Kidney capillary endothelial cell (primary cell): ENCODE measurements around the gene FOXJ2.
A peak's percentile ranks its signal among the peaks of the same experiment; 100 is the strongest.
"Not testable (repeated sequence)": the region's sequence is repeated elsewhere in the genome, so short reads cannot be mapped to it uniquely, and the experiment has no call there.

Experiments used
- DNase-seq: peaks from one replicate; pipeline ENCODE4 v3.0.0-alpha.2; 2018; ENCODE audit warnings: low spot score

FOXJ2 gene

DNA sequence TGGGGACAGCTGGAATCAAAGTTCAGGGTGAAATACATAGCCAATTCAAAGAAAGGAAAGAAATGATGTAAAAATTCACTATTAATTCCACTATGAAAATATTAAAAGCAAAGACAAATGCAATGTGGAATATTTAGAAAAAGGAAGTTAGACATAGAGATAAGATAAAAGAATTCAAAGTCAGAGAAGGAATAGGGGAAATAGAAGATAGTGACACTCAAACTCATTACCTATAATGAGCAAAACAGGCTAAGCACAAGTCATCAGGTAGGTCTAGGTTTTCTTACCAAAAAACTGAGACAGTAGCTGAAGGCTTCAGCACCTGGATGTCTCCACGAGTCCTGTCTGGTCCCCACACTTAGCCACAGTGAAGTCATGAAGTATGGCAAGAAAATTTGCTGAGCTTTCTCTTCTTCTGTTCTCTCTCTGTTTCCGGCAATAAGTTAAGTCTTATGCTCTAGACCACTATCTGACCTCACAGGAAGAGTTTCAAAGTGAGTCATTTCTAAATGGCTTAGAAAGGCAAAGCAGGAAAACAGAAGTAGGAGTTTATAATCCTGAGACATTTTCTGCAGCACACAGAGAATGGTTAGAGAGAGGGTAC, 33.6 kb downstream of the FOXJ2 start, which contains the start of gene C3AR1:
Gene C3AR1, minus strand, starts transcription at position 369 of the 604 bp plus-strand sequence. CDS start 6,174 bp downstream, outside the sequence.
- DNase-seq: peak; percentile 87

DNA sequence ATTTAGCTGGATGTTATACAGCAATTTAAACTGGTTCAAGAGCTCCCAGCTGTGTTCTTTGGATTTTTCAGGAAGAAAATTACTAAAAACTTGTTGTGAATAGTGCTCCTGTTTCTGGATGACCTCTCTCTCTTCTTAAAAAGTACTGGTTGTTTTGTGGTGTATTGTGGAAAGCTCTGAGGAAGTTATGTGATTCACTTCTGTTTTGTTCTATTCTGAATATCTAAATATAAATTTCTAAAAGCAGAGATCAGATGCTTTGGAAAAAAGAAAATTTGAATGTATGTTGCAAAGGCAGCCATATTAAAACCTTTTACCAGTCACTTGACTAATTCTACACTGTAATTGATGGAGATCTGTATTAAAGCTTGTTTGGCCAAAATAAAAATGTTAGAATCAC, 37.1 kb downstream of the FOXJ2 start:
- DNase-seq: no peak

DNA sequence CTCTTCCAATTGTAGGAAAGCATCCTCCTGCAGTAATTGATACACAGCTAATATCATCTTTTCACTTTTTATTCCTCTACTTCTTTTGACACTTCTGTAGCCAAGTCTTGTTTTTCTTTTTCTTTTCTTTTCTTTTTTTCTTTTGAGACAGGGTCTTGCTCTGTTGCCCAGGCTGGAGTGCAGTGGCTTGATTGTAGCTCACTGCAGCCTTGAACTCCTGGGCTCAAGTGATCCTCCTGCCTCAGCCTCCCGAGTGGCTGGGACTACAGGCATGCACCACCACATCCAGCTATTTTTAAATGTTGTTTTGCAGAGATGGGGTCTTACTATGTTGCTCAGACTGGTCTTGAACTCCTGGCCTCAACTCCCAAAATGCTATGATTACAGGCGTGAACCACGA, 39.3 kb downstream of the FOXJ2 start:
- DNase-seq: not testable (repeated sequence)

DNA sequence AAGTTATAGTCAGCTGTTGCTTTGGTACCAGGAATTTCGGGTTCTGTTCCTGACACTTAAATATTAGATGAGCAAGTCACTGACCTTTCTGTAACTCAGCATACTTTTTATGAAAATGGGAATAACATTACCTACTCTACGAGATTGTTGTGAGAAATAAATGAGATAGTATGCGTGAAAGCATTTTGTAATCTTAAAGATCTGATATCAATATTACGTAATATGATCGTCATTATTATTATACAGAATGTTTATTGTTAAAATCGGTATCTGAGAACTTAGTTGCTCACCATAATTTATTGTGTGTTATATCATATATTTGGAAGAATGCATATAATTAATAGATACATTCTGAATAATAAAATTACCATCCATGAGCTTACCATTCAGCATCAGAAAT, 43.4 kb downstream of the FOXJ2 start:
- no peak for DNase-seq

DNA sequence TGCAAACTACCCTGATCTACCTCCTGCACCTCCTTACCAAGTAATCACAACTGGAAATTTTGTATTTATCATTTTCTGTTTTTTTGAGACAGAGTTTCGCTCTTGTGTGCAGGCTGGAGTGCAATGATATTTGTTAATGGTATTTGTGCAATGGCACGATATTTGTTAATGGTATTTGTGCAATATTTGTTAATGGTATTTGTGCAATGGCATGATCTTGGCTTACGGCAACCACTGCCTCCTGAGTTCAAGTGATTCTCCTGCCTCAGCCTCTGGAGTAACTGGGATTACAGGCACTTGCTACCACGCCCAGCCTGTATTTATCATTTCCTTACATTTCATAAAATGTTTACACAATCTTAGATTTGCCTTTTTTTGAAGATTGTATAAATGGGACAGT, 43.9 kb downstream of the FOXJ2 start:
- no peak for DNase-seq

DNA sequence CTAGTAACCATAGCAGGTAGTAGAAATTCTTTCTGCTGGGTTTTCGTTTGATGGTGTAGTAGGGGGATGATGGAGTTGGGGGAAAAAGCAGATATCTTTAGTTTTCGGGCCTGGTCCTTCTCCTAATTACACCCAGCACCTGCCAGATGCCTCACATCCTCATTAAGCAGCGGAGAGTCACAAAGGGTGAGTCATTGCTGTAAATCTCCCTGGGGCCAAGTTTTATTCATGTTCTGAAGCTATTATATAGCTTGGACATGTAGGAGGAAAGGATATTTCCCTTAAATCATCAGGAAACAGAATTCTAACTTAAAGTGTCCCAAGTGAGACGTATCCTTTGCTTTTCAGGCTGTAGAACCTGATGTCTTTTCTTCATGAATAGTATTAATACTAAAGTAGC, 44.7 kb downstream of the FOXJ2 start:
- DNase-seq: peak; percentile 23

DNA sequence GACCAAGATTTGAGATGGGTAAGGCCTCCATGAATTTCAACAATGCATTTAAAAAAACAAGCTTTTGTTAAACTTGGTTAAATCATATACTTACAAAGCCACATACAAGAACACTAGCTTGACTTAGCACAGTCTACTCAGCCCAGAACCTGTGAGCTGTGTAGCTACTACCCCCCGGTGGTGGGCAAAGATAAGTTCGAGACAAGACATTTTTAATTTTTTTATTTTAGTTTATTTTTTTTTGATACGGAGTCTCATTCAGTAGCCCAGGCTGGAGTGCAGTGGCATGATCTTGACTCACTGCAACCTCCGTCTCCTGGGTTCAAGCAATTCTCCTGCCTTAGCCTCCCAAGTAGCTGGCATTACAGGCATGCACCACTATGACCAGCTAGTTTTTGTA, 45.9 kb downstream of the FOXJ2 start:
- peak; percentile 66 for DNase-seq

DNA sequence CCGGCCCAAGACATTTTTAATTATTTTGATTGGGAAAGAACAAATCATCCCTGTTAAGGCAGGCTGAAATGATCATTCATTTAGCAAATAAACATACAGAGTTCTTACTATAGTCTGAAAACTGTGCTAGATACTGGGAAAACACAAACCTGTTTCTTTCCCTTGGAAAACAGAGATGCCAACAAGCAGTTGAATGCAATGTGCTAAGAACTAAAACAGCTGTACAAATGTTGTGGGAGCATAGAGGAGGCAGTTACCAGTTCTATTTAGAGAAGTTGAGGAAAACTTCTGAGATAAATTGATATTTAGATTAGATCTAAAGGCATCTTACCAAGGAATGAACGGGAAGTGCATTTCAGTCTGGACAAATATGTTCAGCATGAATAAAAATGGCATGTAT, 46.4 kb downstream of the FOXJ2 start:
- DNase-seq: no peak

DNA sequence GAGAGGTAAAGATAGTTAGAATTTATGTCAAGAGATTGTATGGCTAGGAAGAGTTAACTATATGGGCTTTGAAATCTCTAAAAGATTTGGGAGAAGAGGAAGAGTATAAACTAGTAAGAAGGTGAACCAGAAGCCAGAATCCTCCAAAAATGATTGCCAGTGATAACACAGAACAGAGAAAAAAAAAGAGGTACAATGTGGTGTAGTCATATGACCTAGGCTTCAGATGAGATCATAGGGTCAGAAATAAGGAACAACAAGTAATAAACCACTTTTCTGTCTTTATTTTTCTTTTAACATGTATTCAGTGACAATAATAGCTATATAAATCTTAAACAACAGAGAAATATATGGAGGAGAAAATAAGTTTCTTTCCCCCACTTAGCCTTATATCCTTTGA, 47.6 kb downstream of the FOXJ2 start:
- DNase-seq: no peak

DNA sequence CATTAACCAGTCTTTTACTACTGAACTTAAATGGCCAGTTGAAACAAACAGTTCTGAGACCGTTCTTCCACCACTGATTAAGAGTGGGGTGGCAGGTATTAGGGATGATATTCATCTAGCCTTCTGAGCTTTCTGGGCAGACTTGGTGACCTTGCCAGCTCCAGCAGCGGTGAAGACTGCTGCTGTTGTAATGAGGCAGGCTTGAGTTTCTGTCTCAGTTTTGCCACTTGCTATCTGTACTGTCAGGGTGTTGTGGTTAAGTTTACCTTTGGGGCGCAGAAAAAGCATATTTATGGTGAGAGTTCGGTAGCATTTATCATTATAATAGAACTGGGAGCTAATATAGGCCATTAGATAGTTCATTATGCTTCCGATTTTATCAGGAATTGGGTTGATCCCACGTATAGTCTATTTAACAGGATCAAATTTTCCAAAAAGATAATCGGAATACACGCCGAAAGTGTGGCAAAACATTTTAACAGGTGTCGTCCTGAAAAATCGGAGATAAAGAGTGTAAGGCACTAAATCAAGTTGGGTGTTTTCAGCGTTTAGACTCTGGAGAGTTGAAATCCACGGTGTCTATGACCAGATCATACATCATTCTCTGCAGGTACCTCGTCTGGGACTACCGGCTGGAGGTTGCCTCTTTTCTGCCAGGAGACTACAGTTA, 48.9 kb downstream of the FOXJ2 start:
- DNase-seq: no peak

DNA sequence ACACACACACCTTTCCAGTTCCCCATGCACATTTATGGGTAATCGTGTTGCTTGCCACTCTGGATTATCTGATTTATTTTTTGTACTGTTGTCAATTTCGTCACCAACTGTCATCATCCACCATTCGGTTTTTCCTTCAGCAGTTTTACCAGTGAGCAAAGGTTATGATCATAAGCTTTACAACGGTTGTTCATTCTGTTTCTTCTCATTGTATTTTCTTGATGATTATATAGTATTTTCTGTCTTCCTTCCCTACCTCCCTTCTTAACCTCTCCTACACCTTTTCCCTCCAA, 50.2 kb downstream of the FOXJ2 start:
- DNase-seq: no peak

DNA sequence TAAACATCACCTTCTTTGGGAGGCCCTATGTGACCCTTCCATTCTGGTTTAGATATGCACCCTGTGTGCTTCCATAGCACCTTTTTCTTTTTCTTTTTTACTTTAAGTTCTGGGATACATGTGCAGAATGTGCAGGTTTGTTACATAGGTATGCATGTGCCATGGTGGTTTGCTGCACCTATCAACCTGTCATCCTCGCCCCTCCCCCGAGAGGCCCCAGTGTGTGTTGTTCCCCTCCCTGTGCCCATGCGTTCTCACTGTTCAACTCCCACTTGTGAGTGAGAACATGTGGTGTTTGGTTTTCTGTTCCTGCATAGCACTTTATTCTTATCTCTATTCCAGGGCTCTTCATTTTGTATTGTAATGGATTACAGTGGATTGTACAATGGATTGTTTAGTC, 51.8 kb downstream of the FOXJ2 start:
- not testable (repeated sequence) for DNase-seq

DNA sequence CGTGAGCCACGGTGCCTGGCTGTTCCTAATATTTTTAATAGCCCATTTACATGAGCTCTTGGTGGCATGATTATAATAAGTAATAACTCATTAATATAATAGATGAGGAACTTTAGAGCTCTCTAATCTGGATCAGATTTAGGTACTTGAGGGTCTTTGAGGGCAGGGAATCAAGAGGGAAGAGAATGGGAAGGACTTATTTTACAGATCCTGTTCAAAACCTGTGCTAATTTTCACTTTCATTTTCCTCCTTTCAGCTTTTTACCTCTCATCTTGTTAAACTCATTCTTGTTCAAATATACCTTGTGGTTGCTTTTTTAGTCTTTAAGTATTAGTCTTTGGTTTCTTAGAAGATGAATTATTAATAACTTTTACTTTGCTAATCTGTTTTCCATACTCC, 55.1 kb downstream of the FOXJ2 start:
- no peak for DNase-seq

DNA sequence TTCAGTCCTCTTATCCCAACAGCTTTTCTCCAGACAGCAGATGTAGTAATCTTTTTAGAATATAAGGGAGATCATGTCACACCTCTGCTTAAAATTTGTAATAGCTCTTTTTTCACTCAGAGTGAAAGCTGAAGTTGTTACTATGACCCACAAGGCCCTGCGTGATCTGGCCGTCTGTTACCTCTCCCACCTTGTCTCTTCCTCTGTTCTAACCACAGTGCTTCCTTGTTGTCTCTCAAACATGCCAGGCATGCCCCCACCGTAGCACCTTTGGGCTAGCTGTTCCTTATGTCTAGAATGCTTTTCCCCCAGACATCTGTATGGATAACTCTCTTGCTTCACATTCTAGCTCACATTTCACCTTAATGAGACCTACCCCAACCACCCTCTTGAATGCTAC, 56.1 kb downstream of the FOXJ2 start:
- DNase-seq: no peak

DNA sequence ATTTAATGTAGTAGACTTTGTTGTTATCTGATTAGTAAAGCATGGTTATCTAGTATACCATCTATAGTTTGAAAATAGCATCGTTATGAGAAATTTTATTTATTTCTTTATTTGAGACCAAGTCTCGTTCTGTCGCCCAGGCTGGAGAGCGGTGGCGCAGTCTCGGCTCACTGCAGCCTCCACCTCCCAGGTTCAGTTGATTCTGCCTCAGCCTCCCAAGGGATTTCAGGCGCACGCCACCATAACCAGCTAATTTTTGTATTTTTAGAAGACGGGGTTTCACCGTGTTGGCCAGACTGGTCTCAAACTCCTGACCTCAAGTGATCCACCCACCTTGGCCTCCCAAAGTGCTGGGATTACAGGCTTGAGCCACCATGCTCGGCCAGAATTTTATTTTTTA, 56.8 kb downstream of the FOXJ2 start:
- not testable (repeated sequence) for DNase-seq

DNA sequence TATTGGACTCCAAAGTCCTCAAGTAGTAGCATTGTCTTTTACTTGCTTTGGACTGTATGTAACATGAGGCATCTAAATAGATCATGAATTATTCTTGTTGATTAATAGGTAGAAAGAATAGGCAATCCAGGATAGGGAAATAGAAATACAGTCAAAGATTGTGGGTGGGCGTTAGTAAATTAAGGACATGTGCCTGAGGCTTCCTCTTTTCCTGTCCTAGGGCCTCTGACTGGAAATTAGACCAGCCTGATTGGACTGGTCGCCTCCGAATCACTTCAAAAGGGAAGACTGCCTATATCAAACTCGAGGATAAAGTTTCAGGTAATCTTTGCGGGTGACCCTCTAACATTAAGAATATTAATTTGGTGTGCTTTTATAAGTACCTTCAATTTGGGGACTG, 57.2 kb downstream of the FOXJ2 start:
- DNase-seq: no peak

DNA sequence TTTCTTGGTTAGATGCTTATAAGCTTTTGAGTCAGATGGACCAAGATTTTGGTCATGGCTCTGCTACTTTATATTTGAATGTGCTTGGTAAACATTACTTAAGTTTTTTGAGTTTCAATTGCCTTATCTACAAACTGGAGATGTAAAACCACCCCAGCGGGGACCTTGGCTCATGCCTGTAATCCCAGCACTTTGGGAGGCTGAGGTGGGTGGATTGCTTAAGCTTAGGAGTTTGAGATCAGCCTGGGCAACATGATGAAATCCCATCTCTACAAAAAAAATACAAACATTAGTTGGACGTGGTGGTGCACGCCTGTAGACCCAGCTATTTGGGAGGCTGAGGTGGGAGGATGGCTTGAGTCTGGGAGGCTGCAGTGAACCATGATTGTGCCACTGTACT, 60.8 kb downstream of the FOXJ2 start:
- no peak for DNase-seq

DNA sequence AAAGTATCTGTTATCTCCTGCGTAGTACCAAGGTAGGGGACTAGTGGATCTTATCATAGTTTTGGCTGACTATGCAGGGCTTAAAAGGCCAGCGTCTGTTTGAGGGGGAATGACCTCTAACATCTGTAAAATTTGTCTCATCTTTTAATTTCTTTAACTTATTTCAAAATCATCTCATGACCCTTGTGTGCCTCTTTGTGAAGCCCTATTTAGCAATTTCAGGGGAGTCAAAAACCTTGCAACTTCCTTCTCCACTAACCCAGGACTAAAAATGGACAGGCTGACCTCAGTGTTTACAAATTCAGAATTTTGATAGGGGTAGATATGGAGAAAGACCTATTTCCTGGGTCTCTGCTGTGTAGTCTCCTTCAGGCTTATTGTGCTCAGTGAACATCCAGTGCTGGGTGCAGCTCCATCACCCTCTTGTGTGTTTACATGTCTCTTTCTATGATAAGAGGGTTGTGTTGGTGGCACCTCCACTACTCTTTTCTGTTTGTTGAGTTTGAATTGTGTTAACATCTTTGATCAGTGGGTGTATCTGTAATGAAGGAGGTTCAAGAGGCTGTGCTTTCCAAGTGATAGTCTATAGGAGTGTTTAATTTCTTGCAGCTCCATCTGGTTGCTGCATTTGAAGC, 63.9 kb downstream of the FOXJ2 start:
- DNase-seq: no peak

DNA sequence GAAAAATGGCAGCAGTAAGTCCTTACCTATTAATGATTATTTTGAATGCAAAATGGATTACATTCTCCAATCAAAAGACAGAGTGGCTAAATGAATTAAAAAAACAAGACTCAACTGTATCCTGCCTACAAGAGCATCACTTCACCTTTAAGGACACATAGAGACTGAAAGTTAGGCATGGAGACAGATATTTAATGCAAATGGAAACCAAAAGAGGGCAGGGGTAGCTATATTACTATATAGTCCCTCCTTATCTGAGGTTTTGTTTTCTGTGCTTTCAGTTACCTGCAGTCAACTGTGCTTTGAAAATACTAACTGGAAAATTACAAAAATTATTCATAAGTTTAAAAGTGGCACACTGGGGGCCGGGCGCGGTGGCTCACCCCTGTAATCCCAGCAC, 66.7 kb downstream of the FOXJ2 start:
- no peak for DNase-seq
